ENCODE data around the gene DNAH1.

DNAH1 gene

GRCh38 chr3:52435246-52436101 lies 119.4 kb downstream of the DNAH1 start:
- DNase-seq (ENCODE audit: low read depth) = no peak

GRCh38 chr3:52436500-52437149 lies 120.5 kb downstream of the DNAH1 start:
- no peak for DNase-seq (ENCODE audit: low read depth)

GRCh38 chr3:52437326-52438103 lies 121.4 kb downstream of the DNAH1 start:
- DNase-seq (ENCODE audit: low read depth) = no peak

GRCh38 chr3:52438104-52438376 lies 121.9 kb downstream of the DNAH1 start:
- no peak for DNase-seq (ENCODE audit: low read depth)

- no peak for DNase-seq (ENCODE audit: low read depth)
These were observed 122.7 kb downstream of the DNAH1 start for GRCh38 chr3:52438579-52439425.

GRCh38 chr3:52439426-52440248 lies 123.5 kb downstream of the DNAH1 start:
- no peak for DNase-seq (ENCODE audit: low read depth)

- no peak for DNase-seq (ENCODE audit: low read depth)
These were observed 124.1 kb downstream of the DNAH1 start for GRCh38 chr3:52440249-52440551.

- no peak for DNase-seq (ENCODE audit: low read depth)
These were observed 124.6 kb downstream of the DNAH1 start for GRCh38 chr3:52440671-52441070.

GRCh38 chr3:52441091-52441771 lies 125.1 kb downstream of the DNAH1 start:
- no peak for DNase-seq (ENCODE audit: low read depth)

- DNase-seq (ENCODE audit: low read depth) = no peak
These were observed 125.7 kb downstream of the DNAH1 start for GRCh38 chr3:52441772-52442332.

GRCh38 chr3:52442409-52443267 lies 126.5 kb downstream of the DNAH1 start:
- DNase-seq (ENCODE audit: low read depth) = no peak

- DNase-seq (ENCODE audit: low read depth) = no peak
These were observed 127.1 kb downstream of the DNAH1 start for GRCh38 chr3:52443268-52443610.

GRCh38 chr3:52443791-52444687 lies 127.9 kb downstream of the DNAH1 start:
- DNase-seq (ENCODE audit: low read depth) = no peak

- DNase-seq (ENCODE audit: low read depth) = no peak
These were observed 129.0 kb downstream of the DNAH1 start, which contains the start of gene SEMA3G for GRCh38 chr3:52444860-52445793. TSS of gene SEMA3G (minus strand) at chr3:52445103. CDS start at chr3:52445027, 76 bp downstream.

- DNase-seq (ENCODE audit: low read depth) = no peak
These were observed 129.9 kb downstream of the DNAH1 start for GRCh38 chr3:52446042-52446441.

- DNase-seq (ENCODE audit: low read depth) = no peak
These were observed 130.8 kb downstream of the DNAH1 start for GRCh38 chr3:52446631-52447511.

Data from HS-27A (cell line).